ENCODE measurements around the gene JAG2.

JAG2 gene

GRCh38 chr14:105148604-105149145, 19.9 kb downstream of the JAG2 start:
- DNase-seq, result no peak

DNA sequence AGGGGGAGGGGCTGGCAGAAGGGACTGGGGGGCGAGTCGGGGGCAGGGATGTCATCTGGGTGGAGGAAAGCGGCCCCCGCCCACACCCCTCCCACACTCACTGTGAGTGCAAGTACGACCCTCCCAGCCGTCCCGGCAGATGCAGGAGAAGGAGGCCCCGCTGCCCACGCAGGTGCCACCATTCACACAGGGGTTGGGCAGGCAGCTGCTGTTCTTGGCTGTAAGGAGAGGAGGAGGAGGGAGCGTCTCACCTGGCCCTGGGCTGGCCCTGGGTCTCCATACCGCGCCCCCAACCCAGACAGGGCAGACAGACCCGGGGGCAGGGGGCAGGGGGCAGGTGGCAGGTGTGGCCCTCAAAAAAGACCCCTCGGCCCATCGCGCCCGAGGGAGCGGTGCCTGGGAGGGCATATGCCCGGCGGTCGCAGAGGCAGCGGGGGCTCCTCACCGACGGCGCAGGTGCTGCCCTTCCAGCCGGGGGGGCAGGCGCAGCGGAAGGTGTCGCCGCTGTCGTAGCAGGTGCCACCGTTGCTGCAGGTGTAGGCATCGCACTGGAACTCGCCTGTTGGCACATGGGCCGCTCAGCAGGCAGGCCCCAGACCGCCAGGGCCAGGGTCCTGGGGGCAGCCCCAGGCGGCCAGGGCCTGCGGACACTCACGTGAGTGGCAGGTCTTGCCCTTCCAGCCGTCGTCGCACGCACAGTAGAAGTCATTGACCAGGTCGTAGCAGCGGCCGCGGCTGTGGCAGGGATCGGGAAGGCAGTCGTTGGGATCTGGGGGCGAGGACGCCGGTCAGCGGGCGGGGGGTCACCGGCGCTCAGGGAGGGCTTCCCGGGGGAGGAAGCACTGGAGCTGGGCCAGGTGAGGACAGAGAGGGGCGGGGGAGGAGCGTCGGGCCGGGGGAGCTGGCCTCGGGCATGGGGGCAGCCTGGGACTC, 20.6 kb downstream of the JAG2 start:
- DNase-seq, result no peak

DNA sequence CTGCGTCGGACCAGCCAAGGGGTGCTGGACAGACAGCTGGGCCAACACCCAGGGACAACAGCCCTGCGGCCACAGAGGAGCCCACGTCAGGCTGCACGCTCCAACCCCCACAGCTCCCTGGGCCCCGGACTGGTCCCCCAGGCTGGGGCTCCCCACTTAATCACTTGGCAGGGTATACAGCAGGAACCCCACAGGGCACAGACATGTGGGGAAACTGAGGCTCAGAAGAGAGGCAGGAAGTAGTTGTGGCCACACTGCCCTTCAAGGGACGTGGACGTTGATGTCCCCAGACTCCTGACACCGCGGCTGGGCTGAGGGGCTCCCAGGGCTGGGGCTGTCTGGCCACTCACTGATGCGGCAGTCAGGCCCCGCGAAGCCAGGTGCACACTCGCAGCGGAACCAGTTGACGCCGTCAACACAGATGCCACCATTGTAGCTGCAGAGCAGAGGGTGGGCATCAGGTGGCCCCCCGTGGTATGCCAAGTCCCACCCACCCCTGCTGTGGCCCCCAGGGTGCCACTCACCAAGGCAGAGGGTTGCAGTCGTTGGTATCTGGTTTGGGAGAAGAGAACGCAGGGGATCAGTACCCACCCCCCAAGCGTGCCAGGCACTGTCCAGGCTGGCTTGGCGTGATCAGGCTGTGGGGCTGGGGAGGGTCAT, 21.5 kb downstream of the JAG2 start:
- no peak for DNase-seq

GRCh38 chr14:105146181-105146975, 22.2 kb downstream of the JAG2 start:
- DNase-seq, result no peak

DNA sequence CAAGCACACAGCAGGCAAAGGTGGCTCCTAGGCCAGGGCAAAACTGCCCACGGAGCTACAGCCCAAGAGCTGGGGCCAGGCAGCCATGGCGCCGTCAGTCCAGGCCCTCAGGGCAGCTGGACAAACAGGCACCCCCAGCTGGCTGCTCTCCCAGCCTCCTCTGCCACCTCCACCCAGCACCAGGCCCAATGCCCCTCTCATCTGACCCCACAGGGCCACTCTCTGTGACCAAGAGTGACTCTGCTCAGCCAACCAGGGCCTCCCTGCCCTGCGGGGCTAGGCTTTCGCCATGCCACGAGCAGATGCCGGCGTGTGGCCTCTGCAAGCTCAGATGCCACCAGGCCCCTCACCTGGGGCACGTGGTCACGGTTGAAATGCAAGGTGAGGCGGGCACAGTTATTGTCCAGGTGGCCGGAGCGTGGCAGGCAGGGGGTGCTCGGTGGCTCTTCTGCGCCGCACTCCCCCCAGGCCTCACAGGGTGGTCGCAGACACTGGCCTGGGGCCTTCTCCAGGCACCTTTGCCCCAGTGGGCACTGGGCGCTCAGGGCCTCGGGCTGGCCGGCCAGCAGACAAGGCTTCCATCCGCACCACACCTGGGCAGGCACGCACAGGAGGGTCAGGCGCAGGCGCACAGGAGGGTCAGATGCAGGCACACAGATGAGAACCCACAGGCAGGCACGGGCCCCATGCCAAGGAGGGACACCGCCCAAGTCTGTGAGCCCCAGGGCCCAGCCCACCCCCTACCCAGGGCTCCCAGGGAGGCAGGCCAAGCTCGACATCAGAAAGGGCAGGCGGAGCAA, 23.0 kb downstream of the JAG2 start:
- DNase-seq, result no peak

GRCh38 chr14:105144666-105145380, 23.8 kb downstream of the JAG2 start:
- DNase-seq, result no peak

- DNase-seq, result no peak
Measured at GRCh38 chr14:105144026-105144665, 24.4 kb downstream of the JAG2 start.

DNA sequence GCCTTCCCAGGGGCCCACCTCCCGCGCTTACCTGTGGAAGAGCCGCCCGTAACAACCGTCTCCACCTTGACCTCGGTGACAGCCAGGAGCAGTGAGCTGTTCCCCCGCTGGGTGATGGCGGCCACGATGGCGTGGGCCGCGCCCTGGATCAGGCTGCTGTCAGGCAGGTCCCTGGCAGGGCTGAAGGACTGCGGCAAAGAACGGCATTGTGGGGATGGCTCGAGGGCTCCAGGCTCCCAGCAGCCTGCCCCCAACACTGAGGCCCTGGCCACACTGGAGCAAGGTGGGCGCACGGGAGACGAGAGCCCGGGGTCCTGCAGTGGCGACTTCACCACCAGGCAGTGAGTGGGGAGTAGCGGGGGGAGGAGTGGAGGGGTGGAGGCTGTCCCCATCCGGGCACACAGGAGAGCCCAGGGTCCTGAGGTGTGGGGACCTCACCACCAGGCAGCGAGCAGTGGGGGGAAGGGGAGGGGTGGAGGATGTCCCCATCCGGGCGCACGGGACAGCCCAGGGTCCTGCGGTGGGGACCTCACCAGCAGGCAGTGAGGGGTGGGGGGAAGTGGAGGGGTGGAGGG, 25.0 kb downstream of the JAG2 start:
- no peak for DNase-seq

GRCh38 chr14:105142651-105143450, 25.7 kb downstream of the JAG2 start:
- no peak for DNase-seq

- DNase-seq, result no peak
Measured at GRCh38 chr14:105141486-105142281, 26.9 kb downstream of the JAG2 start.

- no peak for DNase-seq
Measured at GRCh38 chr14:105141026-105141425, 27.6 kb downstream of the JAG2 start.

- DNase-seq, result no peak
Measured at GRCh38 chr14:105140581-105140980, 28.0 kb downstream of the JAG2 start.

DNA sequence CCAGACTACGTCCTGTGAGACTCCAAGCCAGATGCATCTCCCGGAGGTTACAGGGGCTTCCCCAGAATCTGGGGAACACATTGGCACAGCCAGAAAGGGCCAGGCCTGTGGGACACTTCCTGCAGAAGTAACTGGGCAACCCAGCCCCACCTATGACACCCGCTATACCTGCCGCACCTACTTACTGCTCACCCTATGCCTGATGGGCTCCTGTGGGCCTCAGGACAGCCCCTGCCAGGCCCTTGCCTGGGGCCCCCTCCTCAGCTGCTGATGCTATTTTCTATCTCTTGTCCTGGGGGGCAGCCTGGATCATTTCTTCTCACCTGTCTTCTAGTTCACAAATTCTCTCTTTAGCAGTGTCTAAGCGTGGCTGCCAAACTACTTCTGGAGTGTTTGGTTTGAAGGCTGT, 28.7 kb downstream of the JAG2 start:
- DNase-seq, result no peak

DNA sequence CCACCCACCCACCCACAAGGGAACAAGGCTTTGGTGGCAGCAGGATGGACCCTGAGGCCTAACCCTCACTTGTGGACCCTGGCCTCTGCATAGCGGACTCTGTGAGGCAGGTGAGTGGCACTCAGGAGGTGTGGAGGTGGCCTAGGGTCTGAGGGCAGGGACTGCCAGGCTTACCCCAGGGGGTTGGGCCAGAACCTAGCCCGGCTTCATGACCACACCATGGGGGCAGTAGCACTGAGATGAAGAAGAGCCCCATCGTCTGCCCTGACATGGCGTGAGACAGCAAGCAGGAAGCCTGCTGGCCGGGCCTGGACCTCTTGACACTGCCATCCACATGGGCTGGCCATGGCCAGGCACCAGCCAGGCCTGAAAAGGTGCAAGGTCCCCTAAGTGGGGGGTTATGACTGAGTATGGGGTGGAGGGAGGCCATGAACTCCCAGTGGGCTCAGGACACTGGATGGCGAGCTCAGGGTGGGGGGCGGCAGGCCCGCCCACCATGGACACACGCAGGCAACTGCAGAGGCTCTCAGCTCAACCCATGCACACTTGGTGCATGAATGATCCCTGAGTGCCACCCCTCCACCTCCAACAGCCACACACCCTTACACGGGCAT, 29.3 kb downstream of the JAG2 start:
- no peak for DNase-seq

DNA sequence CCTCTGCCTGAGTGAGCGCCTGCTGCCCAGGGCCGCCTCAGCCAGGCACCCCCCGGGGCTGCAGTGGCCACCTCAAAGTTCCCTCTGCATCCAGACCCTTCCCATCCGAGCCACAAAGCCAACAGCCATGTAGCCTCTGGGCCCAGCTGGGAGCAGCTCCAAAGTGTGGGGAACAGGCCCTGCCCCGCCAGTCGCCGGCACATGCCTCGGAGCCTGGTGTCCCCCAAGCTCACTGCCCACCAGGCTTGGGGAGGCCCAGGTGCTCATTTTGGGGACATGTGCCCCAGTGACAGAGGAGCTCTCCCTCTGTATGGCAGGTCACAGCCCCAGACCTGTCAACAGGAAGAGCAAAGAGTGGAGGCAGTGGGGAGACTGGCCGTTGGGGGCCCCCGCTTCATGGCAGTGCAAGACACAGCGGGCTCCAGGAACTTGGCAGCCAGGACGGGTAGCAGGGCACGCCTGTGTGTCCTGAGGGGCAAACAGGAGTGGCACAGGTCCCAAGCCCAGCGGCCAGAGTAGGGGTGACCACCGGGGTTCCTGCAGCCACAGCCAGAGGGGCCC, 29.9 kb downstream of the JAG2 start:
- DNase-seq, result no peak

GRCh38 chr14:105138021-105138541, 30.5 kb downstream of the JAG2 start:
- DNase-seq, result no peak

GRCh38 chr14:105137481-105138020, 31.0 kb downstream of the JAG2 start:
- DNase-seq, result no peak

All from SW 1271 (cell line).